Stimulated activated CD8-positive, alpha-beta memory T cell treated with anti-CD3 and anti-CD28 coated beads, Interleukin-15, amount 100 ng/mL, for 48 hours (primary cell): ENCODE results near the gene ZNF765.
"Not testable (repeated sequence)": the region's sequence is repeated elsewhere in the genome, so short reads cannot be mapped to it uniquely, and the experiment has no call there.

Experiments used
- DNase-seq, 2 donors: peaks; one replicate each; pipeline ENCODE4 v3.0.0-alpha.2; 2020; ENCODE audit warnings: low read depth in 2 of 2

ZNF765 gene

DNA sequence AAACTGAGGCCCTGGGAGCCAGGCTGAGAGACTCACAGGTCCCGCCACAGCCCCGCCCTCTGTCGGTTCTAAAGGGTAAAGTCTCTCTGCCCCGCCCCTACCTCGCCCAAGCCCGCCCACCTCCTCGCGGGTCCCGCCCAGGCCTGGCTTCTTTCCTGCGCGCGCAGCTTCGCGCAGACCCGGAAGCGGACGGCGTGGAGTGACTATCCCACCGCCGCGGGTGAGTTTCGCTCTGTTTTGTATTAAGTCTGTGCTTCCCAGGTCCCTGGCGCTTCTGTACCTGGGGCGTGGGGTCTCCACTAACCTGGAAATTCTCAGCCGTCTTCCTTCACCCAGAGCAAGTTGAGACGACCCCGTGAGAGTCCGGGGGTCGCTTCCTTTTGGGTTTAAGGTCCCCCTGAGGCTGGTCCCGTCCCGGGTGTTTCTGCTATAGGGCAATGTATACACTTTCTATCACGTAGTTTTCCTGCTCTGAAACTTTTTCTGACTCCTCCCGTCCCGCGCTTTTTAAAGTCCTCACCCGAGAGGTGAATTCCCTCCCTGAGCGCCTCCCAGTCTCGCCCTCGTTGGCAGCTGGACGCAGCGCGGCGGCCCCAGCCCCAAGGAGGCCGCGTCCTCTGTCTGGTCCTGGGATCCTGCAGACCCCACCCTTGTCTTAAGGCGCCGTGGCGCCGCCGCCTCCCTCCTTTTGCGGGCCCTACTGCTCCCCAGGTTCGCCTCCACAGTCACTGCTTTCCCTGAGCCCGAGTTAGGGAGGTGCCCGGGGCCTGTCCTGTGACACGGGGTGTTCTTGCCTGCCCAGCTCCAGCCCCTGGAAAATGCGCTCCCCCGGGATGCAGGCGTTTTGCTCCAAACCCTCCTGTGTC is at the start of gene ZNF765:
Gene ZNF765, plus strand, starts transcription at position 176 of the 866 bp plus-strand sequence. CDS start 2,867 bp downstream, outside the sequence.
- DNase-seq: peak; percentile 92 to 94

DNA sequence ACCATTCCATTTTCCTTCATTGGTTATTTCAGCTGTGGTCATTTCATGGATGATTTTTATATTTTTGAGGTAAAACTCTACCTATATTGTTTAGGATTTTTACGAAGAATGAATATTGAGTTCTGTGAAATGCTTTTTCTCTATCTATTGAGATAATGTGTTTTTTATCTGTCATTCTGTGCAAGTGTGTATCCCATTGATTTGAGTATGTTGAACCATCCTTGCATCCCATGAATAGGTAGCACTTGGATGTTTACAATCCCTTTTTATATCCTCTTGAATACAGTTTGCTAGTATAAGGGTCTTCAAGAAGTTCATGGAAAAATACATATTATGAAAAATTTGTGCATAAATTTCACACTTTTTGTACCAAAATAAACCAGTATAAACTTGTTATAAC is 39.2 kb upstream of the ZNF765 start:
- no peak for DNase-seq

DNA sequence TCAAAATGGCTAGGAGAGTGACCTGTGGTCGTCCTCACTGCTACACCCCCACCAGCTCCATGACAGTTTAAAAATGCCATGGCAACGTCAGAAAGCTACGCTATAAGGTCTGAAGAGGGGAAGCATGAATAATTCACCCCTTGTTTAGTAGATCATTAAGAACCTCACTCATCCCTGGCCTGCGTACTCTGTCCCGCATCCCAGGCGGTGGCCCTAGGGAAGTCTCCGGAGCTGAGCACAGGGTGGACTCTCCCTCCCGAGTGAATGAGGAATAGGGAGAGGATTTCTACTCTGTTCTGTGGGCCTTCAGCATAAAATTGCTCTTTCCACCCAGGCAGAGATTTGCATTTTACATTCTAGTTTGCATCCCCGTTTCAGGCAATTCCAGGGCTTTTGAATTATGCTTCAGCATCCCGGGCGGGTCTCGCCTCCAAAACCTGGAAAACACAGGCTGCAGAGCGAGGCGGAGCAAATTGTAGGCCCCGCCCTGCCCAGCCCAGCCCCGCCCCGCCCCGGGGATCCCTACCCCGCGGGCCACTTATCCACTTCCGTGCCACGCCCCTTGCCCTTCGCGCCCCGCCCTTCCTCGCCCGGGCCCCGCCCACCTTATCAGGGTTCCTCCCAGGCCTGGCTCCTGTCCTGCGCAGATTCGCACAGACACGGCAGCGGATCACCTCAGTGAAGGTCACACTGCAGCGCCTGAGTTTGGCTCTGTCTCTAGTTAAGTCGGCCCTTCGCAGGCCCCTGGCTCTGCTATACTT is 36.9 kb upstream of the ZNF765 start:
- DNase-seq: no peak

DNA sequence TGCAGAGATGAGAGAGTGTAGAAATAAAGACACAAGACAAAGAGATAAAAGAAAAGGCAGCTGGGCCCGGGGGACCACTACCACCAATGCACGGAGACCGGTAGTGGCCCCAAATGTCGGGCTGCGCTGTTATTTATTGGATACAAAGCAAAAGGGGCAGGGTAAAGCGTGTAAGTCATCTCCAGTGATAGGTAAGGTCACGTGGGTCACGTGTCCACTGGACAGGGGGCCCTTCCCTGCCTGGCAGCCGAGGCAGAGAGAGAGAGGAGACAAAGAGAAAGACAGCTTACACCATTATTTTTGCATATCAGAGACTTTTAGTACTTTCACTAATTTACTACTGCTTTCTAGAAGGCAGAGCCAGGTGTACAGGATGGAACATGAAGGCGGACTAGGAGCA is 34.9 kb upstream of the ZNF765 start:
- DNase-seq: not testable (repeated sequence)

DNA sequence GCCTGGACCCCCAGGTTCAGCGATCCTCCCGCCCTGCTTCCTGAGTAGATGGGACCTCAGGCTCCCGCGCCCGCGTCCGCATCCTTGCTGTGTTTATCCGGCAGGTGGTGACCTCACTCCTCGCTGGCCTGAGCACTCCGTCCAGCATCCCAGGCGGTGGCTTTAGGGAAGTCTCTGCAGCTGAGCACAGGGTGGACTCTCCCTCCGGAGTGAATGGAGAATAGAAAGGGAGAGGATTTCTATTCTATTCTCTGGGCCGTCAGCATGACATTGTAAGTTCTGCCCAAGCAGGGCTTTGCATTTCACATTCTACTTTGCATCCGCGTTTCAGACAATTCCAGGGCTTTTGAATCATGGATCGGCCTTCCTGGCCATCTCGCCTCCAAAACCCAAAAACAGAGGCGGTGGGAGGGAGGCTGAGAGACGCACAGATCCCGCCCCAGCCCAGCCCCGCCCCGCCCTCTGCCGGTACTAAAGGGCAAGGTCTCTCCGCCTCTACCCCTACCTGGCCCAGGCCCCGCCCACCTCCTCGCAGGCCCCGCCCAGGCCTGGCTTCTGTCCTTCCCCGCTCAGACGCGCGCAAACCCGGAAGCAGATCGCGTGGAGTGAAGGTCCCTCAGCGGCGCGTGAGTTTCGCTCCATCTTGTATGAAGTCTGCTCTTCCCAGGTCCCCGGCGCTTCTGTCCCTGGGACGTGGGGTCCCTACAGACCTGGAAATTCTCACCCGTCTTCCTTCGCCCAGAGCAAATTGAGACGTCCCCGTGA is 29.6 kb upstream of the ZNF765 start, which contains the start of gene ZNF525:
Gene ZNF525, plus strand, starts transcription at position 572 of the 765 bp plus-strand sequence. CDS start 6,577 bp downstream, outside the sequence.
- DNase-seq: peak; percentile 86 to 89

DNA sequence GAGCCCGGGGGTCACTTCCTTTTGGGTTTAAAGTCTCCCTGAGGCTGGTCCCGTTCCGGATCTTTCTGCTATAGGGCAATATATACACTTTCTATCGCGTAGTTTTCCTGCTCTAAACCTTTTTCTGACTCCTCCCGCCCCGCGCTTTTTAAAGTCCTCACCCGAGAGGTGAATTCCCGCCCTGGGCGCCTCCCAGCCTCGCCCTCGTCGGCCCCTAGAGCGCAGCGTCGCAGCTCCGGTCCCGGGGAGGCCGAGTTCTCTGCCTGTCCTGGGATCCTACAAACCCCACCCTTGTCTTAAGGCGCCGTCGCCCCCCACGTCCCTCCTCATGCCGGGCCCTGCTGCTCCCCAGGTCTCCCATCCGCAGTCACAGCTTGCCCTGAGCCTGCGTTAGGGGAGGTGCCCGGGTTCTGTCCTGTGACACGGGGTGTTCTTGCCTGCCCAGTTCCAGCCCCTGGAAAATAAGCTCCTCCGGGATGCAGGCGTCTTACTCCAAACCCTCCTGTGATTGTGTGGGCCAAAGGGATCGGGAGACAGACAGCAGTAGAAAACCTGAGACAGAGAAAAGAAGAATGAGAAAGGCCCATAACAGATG is 29.0 kb upstream of the ZNF765 start:
- DNase-seq: peak in 1 of 2 donors; percentile 16

DNA sequence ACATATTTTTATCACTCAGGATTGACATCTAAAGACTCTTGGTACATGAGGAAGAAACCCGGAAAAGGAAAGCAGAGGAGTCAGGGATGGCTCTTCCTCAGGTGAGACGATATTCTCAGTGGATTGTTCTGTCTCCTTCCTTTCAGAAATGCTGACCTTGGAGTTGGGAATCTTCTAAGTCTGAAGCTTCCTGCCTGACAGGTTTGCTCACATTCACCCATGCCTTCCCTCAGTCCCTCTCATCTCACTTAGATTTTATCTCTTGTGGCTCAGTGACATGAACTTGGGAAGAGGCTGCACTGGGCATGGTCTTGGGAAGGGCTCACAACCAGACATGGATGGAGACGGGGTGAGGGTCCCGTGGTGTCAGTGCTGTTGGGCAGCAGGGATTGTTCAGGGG is 22.8 kb upstream of the ZNF765 start:
- DNase-seq: no peak

DNA sequence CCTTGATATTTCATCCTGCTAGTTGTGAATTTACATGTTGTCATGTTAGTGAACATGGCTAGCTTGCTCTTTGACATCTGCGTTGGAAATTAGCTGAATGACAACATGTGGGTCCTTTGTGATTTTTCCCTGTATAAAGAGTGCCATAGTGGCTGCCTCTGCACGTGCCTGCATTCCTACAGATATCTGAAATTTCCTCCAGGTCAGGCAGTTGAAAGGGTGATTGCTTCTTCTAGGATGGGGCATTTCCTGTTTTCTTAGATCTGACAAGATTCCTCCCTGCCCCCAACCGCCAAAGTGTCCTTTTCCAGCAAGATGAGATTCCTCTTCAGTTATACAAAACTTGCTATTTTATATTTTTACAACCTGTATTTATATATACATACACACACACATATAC is 20.7 kb upstream of the ZNF765 start:
- DNase-seq: no peak

DNA sequence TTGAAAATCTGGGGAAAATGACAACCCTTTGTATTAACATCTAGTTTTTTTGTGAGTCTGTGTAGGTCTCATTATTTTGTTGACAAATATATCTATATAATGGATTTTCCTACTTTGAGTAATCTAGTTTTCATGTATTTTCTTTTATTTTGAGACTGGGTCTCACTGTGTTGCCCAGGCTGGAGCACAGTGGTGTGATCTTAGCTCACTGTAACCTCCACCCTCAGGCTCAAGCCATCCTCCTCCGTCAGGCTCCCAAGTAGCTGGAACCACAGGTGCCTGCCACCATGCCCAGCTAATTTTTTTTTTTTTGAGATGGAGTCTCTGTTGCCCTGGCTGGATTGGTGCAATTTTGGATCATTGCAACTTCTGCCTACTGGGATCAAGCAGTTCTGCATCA is 20.2 kb upstream of the ZNF765 start:
- no peak for DNase-seq

DNA sequence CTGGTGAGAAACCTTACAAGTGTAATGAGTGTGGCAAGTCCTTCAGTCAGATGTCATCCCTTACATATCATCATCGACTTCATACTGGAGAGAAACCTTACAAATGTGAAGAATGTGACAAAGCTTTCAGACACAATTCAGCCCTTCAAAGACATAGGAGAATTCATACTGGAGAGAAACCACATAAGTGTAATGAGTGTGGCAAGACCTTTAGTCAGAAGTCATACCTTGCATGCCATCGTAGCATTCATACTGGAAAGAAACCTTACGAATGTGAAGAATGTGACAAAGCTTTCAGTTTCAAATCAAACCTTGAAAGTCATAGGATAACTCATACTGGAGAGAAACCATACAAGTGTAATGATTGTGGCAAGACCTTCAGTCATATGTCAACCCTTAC is 13.6 kb upstream of the ZNF765 start:
- DNase-seq: no peak

DNA sequence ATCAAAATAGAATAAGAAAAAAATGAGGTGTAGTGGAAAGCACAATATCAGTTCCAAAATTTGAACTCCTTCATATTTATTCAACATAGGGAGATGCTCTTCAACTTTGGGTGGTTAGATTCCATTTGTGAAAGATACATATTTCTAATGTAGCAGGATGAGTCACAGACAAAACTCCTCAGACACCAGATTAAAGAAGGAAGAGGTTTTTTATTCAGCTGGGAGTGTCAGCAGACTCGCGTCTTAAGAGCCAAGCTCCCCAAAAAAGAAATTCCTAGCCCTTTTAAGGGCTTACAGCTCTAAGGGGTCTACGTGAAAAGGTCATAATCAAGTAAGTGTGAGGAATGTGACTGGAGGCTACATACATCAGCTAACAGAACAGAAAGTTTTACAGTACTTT is 6.8 kb upstream of the ZNF765 start:
- DNase-seq: no peak

DNA sequence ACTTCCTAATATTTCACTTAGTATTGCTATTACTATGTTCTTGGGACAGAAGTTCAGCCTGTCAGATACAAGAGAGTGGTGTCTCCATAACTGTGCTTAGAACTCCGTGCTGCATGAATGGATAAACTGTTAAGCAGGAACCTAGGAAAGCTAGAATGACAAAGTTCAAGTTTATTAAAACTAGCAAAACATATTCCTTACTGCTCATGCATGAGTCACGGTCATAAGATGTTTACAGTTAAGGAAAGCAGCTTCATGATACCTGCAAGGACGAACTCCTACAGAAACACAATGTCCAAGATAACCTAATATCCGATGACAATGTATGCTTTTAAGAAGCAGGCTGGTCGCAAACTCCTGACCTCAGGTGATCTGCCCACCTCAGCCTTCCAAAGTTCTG is 6.0 kb upstream of the ZNF765 start:
- no peak for DNase-seq

DNA sequence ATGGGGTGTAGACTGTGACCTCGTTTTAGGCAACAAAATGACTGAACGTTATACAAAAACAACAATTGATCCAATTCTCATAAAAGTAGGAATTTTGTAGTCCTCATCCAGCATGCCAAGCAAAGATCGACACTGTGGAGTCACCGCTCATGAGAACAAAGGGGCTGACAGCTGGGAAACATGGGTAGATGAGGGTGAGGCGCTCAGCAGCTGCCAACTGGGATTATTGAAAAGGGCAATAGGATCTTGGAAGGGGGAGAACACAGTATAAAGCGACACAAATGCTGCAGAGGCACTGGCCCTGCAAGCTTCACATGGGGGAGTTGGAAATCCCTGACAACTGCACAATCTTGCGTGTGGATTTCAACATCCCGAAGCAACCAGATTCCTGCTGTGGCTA is 5.4 kb upstream of the ZNF765 start:
- DNase-seq: no peak

DNA sequence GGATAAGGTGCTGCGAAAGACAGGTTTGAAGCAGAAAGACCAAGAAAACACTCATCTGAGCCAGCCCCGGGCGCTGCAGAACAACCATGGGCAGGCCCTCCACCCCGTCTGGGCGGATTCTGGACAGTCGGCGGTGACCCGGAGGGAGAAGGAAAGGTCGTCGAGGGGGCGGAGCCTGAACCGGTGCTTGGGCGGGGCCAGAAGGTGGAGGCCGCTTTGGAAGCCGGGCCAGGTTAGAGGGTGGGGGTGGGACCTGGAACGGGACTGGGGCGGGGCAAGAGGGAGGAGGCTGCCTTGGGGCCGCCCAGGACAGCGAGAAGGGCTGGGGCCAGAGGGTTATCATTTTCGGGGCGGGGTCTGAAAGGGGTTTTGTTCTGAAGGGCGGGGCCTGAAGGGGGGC is 5.0 kb upstream of the ZNF765 start:
- no peak for DNase-seq

DNA sequence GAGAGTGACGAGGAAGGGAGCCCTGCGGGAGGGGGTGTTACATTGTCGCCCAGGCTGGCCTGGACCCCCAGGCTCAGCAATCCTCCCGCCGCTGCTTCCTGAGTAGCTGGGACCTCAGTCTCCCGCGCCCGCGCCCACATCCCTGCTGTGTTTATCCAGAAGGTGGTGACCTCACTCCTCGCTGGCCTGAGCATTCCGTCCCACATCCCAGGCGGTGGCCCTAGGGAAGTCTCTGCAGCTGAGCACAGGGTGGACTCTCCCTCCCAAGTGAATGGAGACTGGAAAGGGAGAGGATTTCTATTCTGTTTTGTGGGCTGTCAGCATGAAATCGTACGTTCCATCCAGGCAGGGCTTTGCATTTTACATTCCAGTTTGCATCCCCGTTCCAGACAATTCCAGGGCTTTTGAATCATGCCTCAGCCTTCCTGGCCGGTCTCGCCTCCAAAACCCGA is 401 bp upstream of the ZNF765 start:
- DNase-seq: no peak

DNA sequence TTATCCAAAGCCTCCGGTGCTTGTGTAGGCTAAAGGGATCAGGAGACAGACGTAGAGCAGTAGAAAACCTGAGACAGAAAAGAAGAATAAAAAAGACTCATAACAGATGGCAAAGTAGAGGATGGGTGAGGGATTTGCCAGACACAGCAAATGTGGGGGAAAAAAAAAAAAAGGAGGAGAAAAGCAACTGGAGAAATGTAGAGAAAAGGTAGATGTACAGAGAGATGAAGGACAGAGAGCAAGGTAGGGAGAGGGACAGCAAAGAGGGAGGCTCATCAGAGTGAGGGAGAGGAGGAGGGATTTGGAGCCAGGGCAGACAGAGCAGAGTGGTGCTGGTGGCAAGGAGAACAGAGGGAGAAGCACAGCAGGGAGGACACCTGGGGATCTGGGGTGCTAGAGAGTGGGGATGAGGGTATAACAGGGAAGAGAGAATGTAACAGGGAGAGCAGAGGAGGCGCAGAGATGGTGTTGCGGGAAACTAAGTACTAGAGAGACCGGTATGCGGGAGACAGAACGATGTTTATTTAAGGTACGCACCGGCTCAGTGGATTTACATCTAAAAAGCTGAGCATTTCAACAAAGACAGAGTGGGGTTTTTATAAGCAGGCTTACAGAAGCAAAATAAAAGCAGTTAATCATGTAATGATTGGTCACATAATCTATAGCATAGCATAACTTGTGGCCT is 1.0 kb downstream of the ZNF765 start:
- not testable (repeated sequence) for DNase-seq

DNA sequence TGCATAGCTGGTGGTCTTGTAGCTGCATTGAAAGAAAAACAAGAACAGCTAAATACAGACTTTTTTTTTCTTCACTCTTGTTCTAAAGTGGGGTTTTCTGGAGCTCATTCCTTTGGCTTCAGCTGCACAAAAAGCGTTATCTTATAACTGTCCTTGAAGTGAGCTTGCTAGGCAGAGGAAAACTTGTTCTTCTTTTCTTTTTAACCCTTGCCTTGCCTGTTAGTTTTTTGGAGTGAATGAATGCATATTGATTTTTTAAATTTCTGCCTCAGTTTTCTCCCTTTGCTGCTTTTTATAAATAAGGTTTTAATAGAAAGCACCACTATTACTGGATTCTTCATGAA is 1.5 kb downstream of the ZNF765 start:
- DNase-seq: no peak

DNA sequence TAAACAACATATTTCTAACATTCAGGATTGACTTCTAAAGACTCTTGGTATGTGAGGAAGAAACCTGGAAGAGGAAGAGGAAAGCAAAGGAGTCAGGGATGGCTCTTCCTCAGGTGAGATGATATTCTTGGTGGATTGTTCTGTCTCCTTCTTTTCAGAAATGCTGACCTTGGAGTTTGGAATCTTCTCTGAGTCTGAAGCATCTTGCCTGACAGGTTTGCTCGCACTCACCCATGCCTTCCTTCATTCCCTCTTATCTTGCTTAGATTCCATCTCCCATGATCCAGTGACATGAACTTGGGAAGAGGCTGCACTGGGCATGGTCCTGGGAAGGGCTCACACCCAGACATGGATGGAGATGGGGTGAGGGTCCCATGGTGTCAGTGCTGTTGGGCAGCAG is 3.0 kb downstream of the ZNF765 start:
- DNase-seq: not testable (repeated sequence)

DNA sequence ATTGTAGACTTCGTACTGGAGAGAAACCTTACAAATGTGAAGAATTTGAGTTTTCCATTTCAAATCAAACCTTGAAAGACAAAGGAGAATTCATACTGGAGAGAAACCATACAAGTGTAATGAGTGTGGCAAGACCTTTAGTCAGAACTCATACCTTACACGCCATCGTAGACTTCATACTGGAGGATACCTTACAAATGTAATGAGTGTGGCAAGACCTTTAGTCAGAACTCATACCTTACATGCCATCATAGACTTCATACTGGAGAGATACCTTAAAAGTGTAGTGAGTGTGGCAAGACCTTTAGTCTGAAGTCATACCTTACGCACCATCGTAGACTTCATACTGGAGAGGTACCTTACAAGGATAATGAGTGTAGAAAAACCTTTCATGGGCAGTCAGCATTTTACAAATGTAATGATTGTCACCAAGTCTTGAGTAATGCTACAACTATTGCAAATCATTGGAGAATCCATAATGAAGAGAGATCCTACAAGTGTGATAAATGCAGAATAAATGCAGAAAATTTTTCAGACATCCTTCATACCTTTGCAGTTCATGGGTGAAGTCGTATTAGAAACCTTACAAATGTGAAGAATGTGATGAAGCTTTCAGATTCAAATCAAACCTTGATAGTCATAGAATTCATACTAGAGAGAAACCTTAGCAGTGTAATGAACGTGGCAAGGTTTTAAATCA is 14.7 kb downstream of the ZNF765 start:
- DNase-seq: no peak

DNA sequence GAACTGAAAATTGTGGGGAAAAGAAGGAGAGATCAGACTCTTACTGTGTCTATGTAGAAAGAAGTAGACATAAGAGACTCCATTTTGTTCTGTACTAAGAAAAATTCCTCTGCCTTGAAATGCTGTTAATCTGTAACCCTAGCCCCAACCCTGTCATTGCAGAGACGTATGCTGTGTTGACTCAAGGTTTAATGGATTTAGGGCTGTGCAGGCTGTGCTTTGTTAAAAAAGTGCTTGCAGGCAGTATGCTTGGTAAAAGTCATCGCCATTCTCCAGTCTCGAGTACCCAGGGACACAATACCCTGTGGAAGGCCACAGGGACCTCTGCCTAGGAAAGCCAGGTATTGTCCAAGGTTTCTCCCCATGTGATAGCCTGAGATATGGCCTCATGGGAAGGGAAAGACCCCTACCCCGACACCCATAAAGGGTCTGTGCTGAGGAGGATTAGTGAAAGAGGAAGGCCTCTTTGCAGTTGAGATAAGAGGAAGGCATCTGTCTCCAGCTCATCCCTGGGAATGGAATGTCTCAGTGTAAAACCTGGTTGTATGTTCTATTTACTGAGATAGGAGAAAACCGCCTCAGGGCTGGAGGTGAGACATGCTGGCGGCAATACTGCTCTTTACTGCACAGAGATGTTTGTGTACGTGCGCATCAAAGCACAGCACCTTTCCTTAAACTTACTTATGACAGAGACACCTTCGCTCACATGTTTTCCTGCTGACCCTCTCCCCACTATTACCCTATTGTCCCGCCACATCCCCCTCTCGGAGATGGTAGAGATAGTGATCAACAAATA is 25.8 kb downstream of the ZNF765 start:
- not testable (repeated sequence) for DNase-seq
